Naive thymus-derived CD4-positive, alpha-beta T cell (primary cell): ENCODE data around the gene CDC14A. TPM values are rescaled to one million over a fixed set of nuclear protein-coding genes. Genes with fewer than 3 reads are reported as not detected.

ENCODE experiments used
- ATAC-seq: fragments of 150-1000 bp; cut with Tn5 transposase; 2 replicates; pipeline ENCODE4 v1.10.0; 2021; ENCODE audit warnings: mild to moderate bottlenecking, moderate library complexity
- CTCF ChIA-PET: fragments of 350-600 bp; sonication (Branson Sonifier 250); formaldehyde crosslinking; loops from one replicate; lab custom pipeline; 2021; ENCODE audit warnings: antibody characterized with exemption; lab: Charles Lee
- POLR2A ChIA-PET: fragments of 350-600 bp; sonication (Branson Sonifier 250); formaldehyde crosslinking; loops from one replicate; lab custom pipeline; 2021; ENCODE audit warnings: antibody characterized with exemption, inconsistent platforms; lab: Charles Lee
- DNase-seq, 9 donors: peaks; one replicate each; pipeline versions ENCODE4 v3.0.0 to v3.0.0-alpha.2; 2020 to 2022; ENCODE audit warnings: mixed read lengths in 1 of 9
- H3K27ac ChIP-seq: one replicate; pipeline ENCODE4 v1.7.0; 2013; ENCODE audit warnings: mild to moderate bottlenecking, low read depth, low read length, moderate library complexity
- H3K27me3 ChIP-seq, 2 donors: one replicate each; pipeline ENCODE4 v1.7.0; 2013; ENCODE audit warnings: low read length in 2 of 2, mild to moderate bottlenecking in 2 of 2, moderate library complexity in 2 of 2; ENCODE audit not compliant: control insufficient read depth in 2 of 2, insufficient read depth in 2 of 2
- H3K36me3 ChIP-seq, 3 experiments: 1 replicate in 2 of 3; 2 replicates in 1 of 3; pipeline ENCODE4 v1.7.0; 2013; ENCODE audit warnings: low read length in 3 of 3, mild to moderate bottlenecking in 3 of 3, moderate library complexity in 1 of 3; ENCODE audit not compliant: insufficient read depth in 3 of 3, control insufficient read depth in 2 of 3
- H3K4me1 ChIP-seq, 2 donors: one replicate each; pipeline ENCODE4 v1.7.0; 2013; ENCODE audit warnings: low read length in 2 of 2, mild to moderate bottlenecking in 2 of 2, moderate library complexity in 1 of 2; ENCODE audit not compliant: control insufficient read depth in 2 of 2, insufficient read depth in 2 of 2
- H3K4me3 ChIP-seq: 2 replicates; pipeline ENCODE4 v1.7.0; 2013; ENCODE audit warnings: mild to moderate bottlenecking, low read length
- H3K9me3 ChIP-seq, 3 experiments: 1 replicate in 2 of 3; 2 replicates in 1 of 3; pipeline ENCODE4 v1.7.0; 2013; ENCODE audit warnings: low read length in 3 of 3; ENCODE audit not compliant: control insufficient read depth in 2 of 3
- H3K27ac Mint-ChIP-seq, 9 donors: one replicate each; pipeline ENCODE4 v1.8.0; 2020 to 2022; ENCODE audit warnings: mixed read lengths in 9 of 9, mild to moderate bottlenecking in 8 of 9, moderate library complexity in 5 of 9, inconsistent platforms in 2 of 9
- H3K27me3 Mint-ChIP-seq, 5 donors: one replicate each; pipeline ENCODE4 v1.8.0; 2021 to 2022; ENCODE audit warnings: mixed read lengths in 5 of 5, mild to moderate bottlenecking in 1 of 5
- H3K36me3 Mint-ChIP-seq, 5 donors: one replicate each; pipeline ENCODE4 v1.8.0; 2020 to 2022; ENCODE audit warnings: mixed read lengths in 5 of 5, mild to moderate bottlenecking in 3 of 5, inconsistent platforms in 1 of 5
- H3K4me1 Mint-ChIP-seq, 7 donors: one replicate each; pipeline ENCODE4 v1.8.0; 2020 to 2022; ENCODE audit warnings: mixed read lengths in 7 of 7, mild to moderate bottlenecking in 3 of 7, inconsistent platforms in 1 of 7
- H3K4me3 Mint-ChIP-seq, 10 donors: one replicate each; pipeline ENCODE4 v1.8.0; 2020 to 2022; ENCODE audit warnings: mild to moderate bottlenecking in 10 of 10, mixed read lengths in 10 of 10, moderate library complexity in 6 of 10, inconsistent platforms in 2 of 10
- H3K9me3 Mint-ChIP-seq, 11 donors: one replicate each; pipeline ENCODE4 v1.8.0; 2020 to 2022; ENCODE audit warnings: mixed read lengths in 11 of 11, mild to moderate bottlenecking in 4 of 11, inconsistent platforms in 1 of 11, moderate library complexity in 1 of 11
- intact Hi-C, 2 donors: fragments of 100-400 bp; cut with micrococcal nuclease; formaldehyde crosslinking; loops; one replicate each; pipeline ENCODE4 v1.15.1; 2023
- polyA plus RNA-seq, 2 donors: library from polyadenylated mRNA; unstranded; fragments of 300-500 nt; fragmentation: Illumina TruSeq; gene quantifications; one replicate each; pipeline ENCODE4 v1.2.3, GENCODE V29; 2021
- total RNA-seq, 6 experiments: library from RNA in 5 of 6; stranded (reverse) in 5 of 6; gene quantifications; 1 replicate in 5 of 6; 2 replicates in 1 of 6; pipeline ENCODE4 v1.2.3 and lab custom pipeline; 2021 to 2026

CDC14A gene
- total and polyA plus RNA-seq, 7 experiments from 2014 or later, result 47.1 to 136 (median 79.3) TPM

DNA sequence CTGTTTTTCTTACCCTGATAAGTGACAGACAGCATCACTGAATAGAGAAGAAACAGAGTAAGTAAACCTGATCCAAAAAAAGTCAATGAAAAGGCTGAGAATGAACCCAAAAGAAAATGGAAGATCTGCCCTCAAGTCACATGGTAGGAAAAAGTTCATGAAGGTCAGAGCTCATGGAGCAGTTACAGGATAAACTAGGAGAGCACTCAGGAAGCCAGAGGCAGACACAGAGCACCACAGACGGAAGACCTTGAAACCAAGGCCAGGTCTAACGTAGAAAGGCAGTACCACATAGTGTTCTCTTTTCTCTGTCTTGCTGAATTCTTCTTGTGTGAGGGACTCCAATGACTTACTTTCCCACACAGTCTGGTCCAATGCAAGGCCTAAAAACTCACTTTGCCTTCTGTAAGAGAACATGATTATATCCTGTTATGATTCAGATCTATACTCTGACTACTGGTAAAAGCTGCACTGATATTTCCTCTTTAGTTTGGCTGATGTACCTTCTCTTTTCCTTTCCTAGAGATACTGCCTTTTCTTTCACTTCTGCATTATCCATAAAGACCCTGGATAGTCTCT, 45.5 kb upstream of the CDC14A start:
- no peaks in the 10 kb centered on the region for H3K27me3 ChIP-seq
- Mint-ChIP-seq H3K4me1 (peaks cover 0 to 14% (median 13%) of the 10 kb centered on the region in 7 donors), H3K27ac (peak overlapping the region in 8 of 9 donors; percentile 1 to 81 (median 35)), H3K4me3 (no peak overlapping the region), H3K9me3 (peaks cover 0 to 20% (median 7%) of the 10 kb centered on the region in 11 donors), H3K36me3 (peaks cover 0 to 5% (median 3%) of the 10 kb centered on the region in 5 donors), H3K27me3 (no peaks in the 10 kb centered on the region)
- DNase-seq (no peak), ATAC-seq (peak; percentile 36)
- H3K9me3 ChIP-seq, result peaks cover 0 to 6% (median 0%) of the 10 kb centered on the region in 3 experiments
- H3K36me3 ChIP-seq, result no peaks in the 10 kb centered on the region
- ChIA-PET POLR2A (no interaction called here), CTCF (no interaction called here)
- intact Hi-C loops, result no loop called here
- no peak overlapping the region for H3K4me3 ChIP-seq
- no peaks in the 10 kb centered on the region for H3K4me1 ChIP-seq
- H3K27ac ChIP-seq, result no peak overlapping the region

DNA sequence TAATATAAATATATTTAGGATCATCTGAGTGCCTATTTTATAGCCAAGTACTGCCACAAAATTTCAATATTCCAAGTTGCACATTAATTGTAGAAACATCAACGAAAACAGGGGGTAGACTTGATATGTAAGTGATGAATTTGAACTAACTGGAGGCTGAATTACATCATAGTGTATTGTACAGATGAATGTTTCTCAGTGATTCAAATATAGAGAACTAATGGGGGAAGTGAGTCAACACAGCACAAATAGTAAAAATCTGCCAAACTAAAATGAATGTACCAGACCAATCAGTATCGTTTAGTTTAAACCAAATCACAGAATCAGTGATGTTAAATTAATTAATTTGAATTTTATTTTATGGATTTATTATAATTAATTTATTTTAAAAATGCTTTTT, 43.5 kb upstream of the CDC14A start:
- no peak overlapping the region for H3K4me3 ChIP-seq
- ChIA-PET POLR2A (no interaction called here), CTCF (no interaction called here)
- Mint-ChIP-seq H3K27me3 (peaks cover 0 to 9% (median 0%) of the 10 kb centered on the region in 5 donors), H3K36me3 (peaks cover 0 to 5% (median 1%) of the 10 kb centered on the region in 5 donors), H3K27ac (no peak overlapping the region), H3K4me1 (peaks cover 0 to 14% (median 13%) of the 10 kb centered on the region in 7 donors), H3K4me3 (no peak overlapping the region), H3K9me3 (peaks cover 0 to 20% (median 7%) of the 10 kb centered on the region in 11 donors)
- H3K9me3 ChIP-seq, result peaks cover 0 to 6% (median 0%) of the 10 kb centered on the region in 3 experiments
- DNase-seq, result no peak
- no peaks in the 10 kb centered on the region for H3K4me1 ChIP-seq
- no peak for ATAC-seq
- no peak overlapping the region for H3K27ac ChIP-seq
- H3K36me3 ChIP-seq, result no peaks in the 10 kb centered on the region
- H3K27me3 ChIP-seq, result no peaks in the 10 kb centered on the region
- intact Hi-C loops, result no loop called here

DNA sequence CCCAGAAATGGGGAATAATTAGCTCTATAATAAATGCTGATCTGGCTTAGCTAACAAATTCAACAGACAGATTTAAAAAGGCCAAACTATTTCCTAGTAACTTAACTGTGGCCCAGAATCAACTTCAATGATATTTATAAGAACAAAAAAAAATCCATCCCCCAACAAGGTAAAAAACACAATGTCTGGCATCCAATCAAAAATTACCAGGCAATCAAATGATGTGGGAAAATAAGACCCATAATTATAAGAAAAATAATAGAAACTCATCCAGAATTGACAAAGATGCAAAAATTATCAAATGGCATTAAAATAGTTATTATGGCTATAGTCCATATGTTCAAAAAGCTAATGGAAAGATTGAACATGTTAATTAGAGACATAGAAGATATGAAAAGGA, 42.4 kb upstream of the CDC14A start:
- Mint-ChIP-seq H3K4me1 (peaks cover 0 to 14% (median 13%) of the 10 kb centered on the region in 7 donors), H3K9me3 (peaks cover 0 to 20% (median 7%) of the 10 kb centered on the region in 11 donors), H3K27ac (no peak overlapping the region), H3K36me3 (peaks cover 0 to 5% (median 1%) of the 10 kb centered on the region in 5 donors), H3K27me3 (peaks cover 0 to 14% (median 0%) of the 10 kb centered on the region in 5 donors), H3K4me3 (no peak overlapping the region)
- no peaks in the 10 kb centered on the region for H3K4me1 ChIP-seq
- ChIA-PET CTCF (interaction anchor here (0.7 kb wide), 1 partner anchor 556 kb away, joined by 4 read pairs; no protein-coding TSS in a partner anchor), POLR2A (interaction anchor here (0.6 kb wide), 1 partner anchor 42 kb away, joined by 3 read pairs; no protein-coding TSS in a partner anchor)
- no peak overlapping the region for H3K27ac ChIP-seq
- intact Hi-C loops, result no loop called here
- H3K36me3 ChIP-seq, result no peaks in the 10 kb centered on the region
- DNase-seq (no peak), ATAC-seq (no peak)
- H3K9me3 ChIP-seq, result peaks cover 0 to 6% (median 0%) of the 10 kb centered on the region in 3 experiments
- no peak overlapping the region for H3K4me3 ChIP-seq
- no peaks in the 10 kb centered on the region for H3K27me3 ChIP-seq

DNA sequence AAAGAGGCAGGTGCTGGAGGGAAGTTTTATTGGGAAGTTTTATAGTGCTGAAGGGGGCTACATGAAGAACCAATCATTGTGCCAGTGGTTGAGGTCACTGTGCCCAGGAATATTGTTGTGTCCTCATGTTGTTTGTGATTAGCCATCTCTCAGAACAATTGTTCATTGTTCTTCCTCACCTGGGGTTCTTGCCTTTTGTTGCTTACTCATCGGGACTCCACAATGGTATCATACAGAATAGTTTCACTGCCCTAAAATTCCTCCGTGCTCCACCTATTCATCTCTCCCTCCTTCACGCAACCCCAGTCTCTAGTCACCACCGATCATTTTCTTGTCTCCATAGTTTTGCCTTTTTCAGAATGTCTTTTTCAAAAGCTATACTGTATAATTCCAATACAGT, 38.9 kb upstream of the CDC14A start:
- POLR2A ChIA-PET, result no interaction called here
- H3K4me1 Mint-ChIP-seq, result no peaks in the 10 kb centered on the region

DNA sequence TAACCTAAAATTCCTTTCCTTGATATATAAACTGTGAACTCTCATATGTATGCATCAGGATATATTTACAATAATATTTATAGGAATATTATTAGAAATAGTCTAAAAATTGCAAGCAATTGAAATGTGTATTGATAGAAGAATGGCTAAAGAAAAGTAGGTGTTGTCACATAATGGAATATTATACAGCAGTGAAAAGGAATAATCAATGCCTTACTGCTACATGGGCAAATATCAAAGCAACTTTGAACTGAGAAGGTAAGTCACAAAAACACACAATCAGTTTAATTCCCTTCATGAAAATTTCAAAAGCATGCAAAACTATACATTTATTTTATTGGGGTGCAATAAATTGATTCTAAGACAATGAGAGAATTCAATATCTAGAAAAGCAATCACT, 35.7 kb upstream of the CDC14A start:
- H3K9me3 ChIP-seq, result peaks cover 0 to 25% (median 0%) of the 10 kb centered on the region in 3 experiments
- Mint-ChIP-seq H3K27me3 (peaks cover 0 to 14% (median 0%) of the 10 kb centered on the region in 5 donors), H3K36me3 (peaks cover 0 to 15% (median 11%) of the 10 kb centered on the region in 5 donors), H3K4me1 (no peaks in the 10 kb centered on the region), H3K4me3 (no peak overlapping the region), H3K9me3 (peaks cover 5 to 50% (median 19%) of the 10 kb centered on the region in 11 donors), H3K27ac (no peak overlapping the region)
- ATAC-seq (no peak), DNase-seq (no peak)
- ChIA-PET POLR2A (no interaction called here), CTCF (no interaction called here)
- H3K27ac ChIP-seq, result no peak overlapping the region
- no peak overlapping the region for H3K4me3 ChIP-seq
- H3K4me1 ChIP-seq, result no peaks in the 10 kb centered on the region
- no peaks in the 10 kb centered on the region for H3K27me3 ChIP-seq
- H3K36me3 ChIP-seq, result no peaks in the 10 kb centered on the region
- intact Hi-C loops, result no loop called here

More for the DNA sequence above, 38.9 kb upstream of the CDC14A start:
- H3K9me3 Mint-ChIP-seq, result peaks cover 0 to 44% (median 17%) of the 10 kb centered on the region in 11 donors
- Histone ChIP-seq H3K36me3 (no peaks in the 10 kb centered on the region), H3K27ac (no peak overlapping the region), H3K4me3 (no peak overlapping the region), H3K27me3 (no peaks in the 10 kb centered on the region), H3K4me1 (no peaks in the 10 kb centered on the region), H3K9me3 (peaks cover 0 to 16% (median 0%) of the 10 kb centered on the region in 3 experiments)
- no peak overlapping the region for H3K4me3 Mint-ChIP-seq
- no peak for ATAC-seq
- H3K36me3 Mint-ChIP-seq, result peaks cover 0 to 8% (median 5%) of the 10 kb centered on the region in 5 donors
- no peak for DNase-seq
- CTCF ChIA-PET, result interaction anchor here (0.6 kb wide), 1 partner anchor 109 kb away, joined by 3 read pairs; no protein-coding TSS in a partner anchor
- peaks cover 0 to 14% (median 0%) of the 10 kb centered on the region in 5 donors for H3K27me3 Mint-ChIP-seq
- intact Hi-C loops, result no loop called here
- no peak overlapping the region for H3K27ac Mint-ChIP-seq

DNA sequence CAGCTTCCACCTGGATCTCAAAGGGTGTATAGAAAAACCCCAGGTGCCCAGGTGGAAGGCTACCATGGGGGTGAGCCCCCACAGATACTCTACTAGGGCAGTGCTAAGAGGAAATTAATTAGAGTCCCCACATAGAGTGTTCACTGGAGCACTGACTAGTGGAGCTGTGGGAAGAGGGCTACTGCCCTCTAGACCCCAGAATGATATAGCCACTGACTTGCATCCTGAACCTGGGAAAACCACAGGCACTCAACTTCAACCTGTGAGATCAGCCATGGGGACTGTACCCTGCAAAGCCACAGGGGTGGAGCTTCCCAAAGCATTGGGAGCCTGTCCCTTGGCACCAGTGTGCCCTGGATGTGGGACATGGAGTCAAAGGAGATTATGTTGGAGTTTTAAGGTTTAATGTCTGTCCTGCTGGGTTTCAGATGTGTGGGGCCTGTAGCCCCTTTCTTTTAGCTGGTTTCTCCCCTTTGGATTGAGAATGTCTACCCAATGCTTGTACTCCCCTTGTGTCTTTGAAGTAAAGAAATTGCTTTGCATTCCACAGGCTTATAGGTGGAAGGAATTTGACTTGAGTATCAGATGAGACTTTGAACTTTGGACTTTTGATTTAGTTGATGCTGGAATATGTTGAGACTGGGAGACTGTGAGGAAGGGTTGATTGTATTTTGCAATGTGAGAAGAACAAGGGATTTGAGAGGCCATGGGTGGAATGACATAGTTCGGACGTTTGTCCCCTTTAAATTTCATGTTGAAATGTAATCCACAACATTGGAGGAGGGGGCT, 31.8 kb upstream of the CDC14A start:
- DNase-seq (no peak), ATAC-seq (no peak)
- no peaks in the 10 kb centered on the region for H3K27me3 ChIP-seq
- no peak overlapping the region for H3K27ac ChIP-seq
- H3K4me3 Mint-ChIP-seq, result no peak overlapping the region
- no peak overlapping the region for H3K4me3 ChIP-seq
- no peak overlapping the region for H3K27ac Mint-ChIP-seq
- H3K4me1 ChIP-seq, result no peaks in the 10 kb centered on the region
- H3K36me3 ChIP-seq, result no peaks in the 10 kb centered on the region
- peaks cover 5 to 47% (median 19%) of the 10 kb centered on the region in 11 donors for H3K9me3 Mint-ChIP-seq
- intact Hi-C loops, result no loop called here
- no peaks in the 10 kb centered on the region for H3K27me3 Mint-ChIP-seq
- H3K4me1 Mint-ChIP-seq, result peaks cover 0 to 12% (median 0%) of the 10 kb centered on the region in 7 donors
- ChIA-PET CTCF (no interaction called here), POLR2A (no interaction called here)
- H3K9me3 ChIP-seq, result peaks cover 0 to 23% (median 0%) of the 10 kb centered on the region in 3 experiments
- peaks cover 0 to 15% (median 13%) of the 10 kb centered on the region in 5 donors for H3K36me3 Mint-ChIP-seq
